Measurements from ENCODE around the gene RBBP8NL.
"Not testable (repeated sequence)": the region's sequence is repeated elsewhere in the genome, so short reads cannot be mapped to it uniquely, and the experiment has no call there.

RBBP8NL gene

DNA sequence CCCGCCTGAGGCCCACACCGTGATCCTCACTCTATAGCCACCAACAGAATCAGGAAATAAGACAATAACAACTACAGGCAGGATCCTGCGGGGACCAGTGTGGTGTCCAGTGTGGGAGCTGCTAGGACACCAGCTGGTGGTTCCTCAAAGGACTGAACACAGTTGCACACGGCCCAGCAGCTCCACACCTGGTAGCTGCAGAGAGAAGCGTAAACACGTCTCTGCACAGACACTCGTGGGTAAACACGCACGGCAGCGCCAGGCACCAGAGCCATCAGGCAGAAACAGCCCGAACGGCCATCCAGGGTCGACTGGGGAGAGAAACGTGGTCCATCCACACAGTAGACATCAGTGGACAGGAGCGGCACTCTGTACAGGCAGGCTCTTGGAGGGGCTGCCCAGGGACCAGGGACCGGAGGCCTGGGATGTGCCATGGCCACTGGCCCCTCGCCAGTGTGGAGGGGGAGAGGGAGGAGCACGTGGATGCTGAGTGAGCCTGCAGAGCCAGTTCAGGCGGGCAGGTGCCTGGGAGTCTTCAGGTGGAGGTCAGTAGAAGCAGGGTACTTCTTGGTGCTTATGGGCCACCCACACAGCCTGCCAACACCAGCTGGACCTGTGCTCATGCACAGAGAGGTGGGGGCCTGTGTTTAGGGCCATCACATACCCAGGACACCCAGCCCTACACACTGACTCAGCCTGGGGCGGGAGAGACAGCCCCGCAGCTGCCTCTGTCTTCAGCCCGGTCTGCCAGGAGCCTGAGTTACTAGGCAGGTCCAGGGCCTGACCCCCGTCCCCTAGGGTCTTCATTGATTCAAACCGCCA is 52.8 kb downstream of the RBBP8NL start:
- DNase-seq (ENCODE audit: low spot score): no peak

DNA sequence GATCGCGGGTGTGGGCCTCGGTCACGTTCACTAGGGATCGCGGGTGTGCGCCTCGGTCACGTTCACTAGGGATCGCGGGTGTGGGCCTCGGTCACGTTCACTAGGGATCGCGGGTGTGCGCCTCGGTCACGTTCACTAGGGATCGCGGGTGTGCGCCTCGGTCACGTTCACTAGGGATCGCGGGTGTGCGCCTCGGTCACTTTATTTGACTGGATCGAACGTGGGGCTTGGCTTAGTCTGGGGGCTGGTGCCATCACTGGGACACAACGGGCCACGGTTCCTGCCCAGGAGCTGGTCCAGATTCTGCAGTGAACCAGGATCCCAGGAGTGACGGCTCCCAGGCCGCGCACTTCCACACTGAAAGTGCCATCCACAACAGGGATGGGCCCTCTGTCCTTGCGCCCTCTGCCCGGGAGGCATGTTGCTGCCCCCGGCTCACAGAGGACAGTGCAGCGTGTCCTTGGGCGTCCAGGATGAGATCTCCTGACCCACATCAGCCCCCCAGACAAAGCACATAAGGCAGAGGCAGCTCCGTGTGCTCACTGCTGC is 53.6 kb downstream of the RBBP8NL start:
- DNase-seq (ENCODE audit: low spot score): not testable (repeated sequence)

DNA sequence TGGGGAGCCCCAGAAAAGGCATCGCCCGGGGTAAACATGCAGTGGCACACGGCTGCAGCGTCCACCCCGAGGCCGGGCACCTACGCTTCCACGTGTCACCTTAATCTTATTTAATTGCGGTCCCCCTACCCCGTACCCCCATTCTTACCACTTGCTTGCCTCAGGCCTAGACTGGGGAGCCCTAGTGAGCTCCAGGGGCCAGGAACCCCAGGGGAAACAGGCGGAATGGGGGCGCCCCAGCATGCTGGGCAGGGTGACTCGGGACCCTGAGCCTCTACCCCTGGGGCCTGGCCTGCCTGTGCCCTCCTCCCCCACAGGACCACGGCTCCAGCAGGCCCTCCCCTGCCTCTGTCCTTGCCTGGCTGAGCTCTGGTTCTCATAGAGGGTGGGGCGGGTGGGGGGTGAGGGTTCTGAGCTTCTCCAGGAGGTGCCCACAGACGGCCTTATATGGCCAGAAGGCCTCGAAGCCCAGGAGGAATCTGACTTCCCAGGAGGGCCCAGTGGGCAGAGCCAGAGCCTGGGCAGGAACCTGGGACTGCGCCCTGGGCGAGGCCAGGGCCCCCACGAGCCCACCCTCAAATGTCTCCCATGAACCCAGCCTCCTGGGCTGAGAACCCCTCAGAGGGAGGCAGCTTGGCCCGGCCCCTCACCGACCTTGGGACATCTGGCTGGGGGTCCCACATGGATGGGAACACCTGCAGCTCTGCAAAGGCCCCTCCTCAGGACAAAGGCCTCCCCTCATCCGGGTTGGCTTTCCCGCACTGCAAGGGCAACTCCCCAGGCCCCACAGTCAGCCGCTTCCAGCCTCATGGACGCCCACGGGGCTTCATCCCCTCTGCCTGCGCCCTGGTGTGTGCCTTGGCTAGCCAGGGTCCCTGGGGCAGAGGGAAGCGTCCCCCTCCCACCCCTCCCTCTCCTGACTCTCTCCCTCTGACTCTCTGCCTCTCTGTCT is 55.0 kb downstream of the RBBP8NL start:
- no peak for DNase-seq (ENCODE audit: low spot score)

DNA sequence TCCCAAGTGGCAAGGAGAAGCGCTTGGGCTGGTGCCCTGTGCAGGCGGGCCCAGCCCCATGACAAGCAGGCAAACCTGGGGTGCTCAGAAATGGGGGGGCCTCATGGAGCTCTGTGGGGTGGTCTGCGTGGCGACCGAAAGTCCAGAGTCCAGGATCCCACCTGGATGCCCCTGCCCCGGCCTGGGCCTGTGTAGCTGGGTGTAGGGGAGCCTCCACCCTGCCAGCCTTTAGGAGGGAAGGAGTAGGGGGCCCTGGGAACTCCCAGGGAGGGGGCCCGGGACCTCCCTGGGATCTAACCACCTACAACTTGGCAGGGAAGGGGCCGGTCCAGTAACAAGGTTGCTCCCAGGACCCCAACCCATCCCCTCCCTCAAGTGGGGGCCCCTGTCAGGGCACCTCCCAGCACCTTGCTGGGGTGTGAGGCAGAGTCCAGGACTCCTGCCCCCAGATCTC is 55.7 kb downstream of the RBBP8NL start:
- DNase-seq (ENCODE audit: low spot score): no peak

DNA sequence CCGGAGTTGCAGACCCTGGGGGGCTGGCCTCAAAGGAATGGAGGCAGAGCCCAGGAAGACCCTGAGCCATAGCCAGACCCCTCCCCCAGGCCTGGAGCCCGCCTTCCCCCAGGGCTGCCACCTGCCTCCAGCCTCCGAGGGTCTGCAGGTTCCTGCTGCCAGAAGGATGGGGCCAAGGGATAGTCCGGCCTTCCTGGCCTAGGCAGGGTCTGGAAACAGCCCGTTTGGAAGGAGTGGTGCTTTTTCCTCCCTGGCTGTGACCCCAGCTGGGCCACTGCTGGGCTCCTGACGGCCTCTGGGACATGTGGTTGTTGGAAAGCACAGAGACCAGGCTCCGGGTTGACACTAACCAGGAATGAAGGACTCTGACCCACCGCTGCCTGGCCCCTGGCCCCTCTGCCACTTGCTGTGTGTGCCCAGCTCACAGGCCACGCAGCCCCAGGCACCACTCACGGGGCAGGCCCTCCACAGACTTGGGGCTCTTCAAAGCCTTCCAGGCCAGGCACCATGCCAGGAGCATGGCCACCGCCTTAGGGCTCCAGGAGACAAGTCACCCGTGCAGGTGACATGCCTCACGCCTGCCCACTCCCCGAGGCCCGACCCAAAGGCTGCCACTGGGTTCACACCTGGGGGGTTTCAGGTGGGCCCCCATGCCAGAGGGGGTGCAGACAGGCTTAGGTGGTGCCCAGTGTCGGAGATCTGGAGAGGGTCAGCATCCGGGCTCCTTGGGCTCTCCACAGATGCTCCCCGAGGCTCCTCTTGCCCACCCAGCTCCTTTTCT is 56.3 kb downstream of the RBBP8NL start:
- DNase-seq (ENCODE audit: low spot score): no peak

DNA sequence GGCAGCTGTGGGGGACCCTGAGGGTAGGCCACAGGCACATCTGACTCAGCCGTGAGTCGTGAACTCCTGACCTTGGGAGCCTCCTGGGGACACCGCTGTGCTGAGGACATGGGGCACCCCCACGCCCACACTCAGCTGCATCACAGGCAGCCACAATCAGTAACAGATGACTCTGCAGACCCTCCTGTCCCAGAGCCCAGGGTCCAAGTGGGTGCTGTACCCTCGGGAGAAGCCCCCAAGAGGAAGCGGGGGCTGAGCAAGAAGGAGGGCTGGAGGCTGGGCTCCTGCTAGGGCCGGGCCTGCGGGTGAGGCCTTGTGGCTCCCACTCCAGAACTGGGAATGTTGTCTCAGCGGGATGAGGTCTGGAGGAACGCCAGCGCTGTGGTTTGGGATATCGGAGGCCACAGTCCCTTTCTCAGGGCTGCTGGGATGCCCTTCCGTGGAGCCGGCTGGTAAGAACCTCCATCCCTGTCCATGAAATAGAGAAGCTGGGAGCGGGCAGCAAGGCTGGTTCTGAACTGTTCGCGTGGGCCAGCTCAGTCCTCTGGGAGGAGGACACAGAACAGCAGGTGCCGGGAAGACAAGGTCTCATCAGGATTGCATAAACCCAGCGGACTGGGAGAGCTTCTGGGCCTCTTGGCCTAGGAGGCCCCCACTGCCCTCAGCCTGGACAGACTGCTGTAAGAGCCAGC is 57.1 kb downstream of the RBBP8NL start:
- no peak for DNase-seq (ENCODE audit: low spot score)

DNA sequence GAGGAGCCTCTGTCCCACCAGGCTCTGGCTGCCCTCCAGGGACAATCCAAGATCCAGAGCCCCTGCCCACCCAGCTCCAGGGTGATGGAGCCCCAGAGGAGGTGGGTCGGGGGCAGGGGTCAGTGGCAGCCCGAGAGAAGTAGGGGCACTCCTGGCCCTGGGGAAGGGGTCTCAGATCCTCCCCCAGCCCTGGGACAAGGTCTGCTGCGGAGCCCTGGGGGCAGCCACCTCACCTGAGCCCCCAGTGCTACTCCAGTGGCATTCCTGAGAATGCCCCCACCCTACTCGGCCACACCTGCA is 57.6 kb downstream of the RBBP8NL start:
- DNase-seq (ENCODE audit: low spot score): no peak

DNA sequence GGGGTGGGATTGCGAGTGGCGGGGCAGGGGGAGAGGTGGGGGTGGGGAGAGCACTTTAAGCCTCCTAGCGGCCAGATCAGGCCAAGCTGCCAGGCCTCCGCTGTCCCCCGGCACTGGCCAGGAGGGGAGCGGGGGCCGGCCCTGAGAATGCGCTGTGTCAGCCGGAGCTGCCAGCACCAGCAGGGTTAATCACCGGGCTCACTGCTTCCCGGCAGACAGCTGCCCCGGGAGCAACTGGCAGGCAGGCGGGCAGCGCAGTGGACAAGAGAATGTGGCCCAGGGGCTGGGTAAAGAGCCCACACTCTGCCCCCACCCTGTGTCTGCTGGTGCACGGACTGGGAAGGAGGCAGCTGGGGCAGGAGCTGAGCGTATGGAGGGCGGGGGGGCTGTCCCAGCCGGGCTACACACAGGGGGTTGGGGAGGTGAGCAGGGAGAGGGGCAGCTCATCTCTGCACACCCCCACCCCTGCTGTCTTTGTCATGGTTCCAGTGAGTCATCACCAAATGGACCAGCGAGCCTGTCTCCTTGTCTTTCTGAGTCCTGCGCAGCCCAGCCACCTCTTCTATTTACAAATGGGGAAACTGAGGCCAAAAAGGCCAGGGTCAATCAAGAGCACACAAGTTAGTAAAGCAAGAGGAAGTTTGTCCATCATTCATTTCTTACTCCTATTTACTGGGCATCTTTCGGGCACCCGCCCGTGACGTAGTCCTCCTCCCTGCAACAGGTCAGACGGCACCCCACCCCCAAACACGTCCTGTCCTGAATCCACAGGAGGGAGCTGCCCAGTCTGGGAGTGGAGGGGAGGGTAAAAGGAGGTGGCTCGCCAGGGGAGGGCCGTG is 58.1 kb downstream of the RBBP8NL start:
- no peak for DNase-seq (ENCODE audit: low spot score)

DNA sequence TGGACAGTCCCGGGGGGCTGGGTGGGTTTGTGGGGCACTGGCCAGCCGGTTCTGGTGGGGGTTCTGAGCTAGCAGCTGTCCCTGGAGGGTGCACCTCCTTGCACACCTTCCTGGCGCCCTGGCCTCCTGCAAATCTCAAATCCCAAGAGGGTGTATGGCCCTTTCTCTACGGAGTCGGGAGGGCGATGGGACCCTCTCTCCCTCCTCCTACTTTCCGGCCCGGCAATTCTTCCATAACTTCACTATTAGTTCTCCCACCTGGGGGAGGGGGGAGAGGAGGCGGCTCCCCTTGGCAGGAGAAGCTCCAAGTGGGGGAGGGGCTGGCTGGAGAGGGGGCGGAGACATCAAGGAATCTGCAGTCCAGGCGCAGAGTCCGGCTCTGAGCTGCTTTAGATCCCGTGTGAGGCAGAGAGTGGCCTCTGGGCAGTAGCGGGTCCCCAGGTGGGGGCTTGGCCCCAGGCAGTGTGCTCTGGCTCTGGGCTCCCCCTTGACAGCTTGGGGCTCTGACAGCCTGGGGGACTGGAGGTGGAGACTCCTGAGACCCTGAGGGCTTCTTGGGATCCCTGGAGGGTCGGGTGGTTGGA is 58.9 kb downstream of the RBBP8NL start:
- no peak for DNase-seq (ENCODE audit: low spot score)

DNA sequence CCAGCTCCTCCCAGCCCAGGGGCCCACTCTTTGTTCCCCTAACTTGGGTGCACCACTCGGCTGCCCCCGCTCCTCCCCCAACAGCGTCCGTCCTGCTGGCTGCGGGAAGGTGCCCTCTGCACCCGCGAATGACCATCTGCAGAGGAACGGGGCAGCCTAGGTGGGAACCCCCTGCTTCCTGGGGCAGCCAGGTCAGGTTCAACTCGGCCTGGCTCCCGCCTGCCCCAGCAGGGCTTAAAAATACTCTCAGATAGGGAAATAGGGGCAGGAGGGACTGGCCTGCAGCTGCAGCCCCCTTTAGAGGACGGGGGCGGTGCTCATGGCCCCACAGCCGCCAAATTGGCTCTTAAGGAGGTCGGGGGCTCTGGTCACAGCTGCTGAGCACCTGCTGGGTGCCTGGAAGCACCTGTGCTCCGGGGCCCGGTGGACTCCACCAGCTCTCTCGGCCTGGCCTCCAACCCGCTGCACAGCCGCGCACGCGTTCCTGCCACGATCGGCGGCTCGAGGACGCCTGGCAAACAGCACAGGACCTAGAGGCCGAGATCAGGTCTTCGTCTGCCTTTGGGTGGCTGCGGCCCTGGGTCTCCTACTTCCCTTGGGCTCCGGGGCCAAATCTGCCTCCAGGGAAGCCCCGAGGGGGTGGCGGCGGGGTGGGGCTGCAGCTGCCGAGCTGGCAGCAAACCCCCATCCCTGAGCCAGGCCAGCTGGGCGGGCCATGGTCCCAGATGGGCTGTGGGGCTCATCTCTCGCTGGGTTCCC is 59.5 kb downstream of the RBBP8NL start:
- DNase-seq (ENCODE audit: low spot score): no peak

DNA sequence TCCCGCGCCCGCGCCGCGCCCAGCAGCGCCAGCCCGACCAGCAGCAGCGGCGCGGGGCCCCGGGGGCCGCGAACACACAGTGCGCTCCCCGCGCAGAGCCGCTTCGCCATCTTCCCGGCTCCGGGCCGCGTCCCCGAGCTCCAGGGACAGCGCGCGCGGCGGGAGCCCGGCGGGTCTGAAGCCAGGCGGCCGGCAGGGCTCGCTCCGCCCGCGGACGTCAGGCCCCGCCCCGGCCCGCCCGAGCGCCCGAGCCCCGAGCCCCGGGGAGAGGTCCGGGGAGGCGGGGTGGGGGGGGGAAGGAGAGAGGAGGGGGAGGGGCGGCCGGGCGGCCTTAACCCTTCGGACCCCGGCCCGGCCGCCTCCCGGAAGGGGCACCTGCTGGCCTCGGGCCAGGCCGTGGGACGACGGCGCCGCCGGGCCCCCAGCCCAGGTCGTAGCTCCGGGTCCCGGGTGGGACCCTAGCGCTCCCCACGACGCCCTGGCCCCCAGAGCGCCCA is 60.2 kb downstream of the RBBP8NL start, which contains the start of gene LAMA5:
Gene LAMA5 (minus strand): TSS at position 177 of the 497 bp plus-strand sequence. CDS start 67 bp downstream, at position 110.
- no peak for DNase-seq (ENCODE audit: low spot score)

DNA sequence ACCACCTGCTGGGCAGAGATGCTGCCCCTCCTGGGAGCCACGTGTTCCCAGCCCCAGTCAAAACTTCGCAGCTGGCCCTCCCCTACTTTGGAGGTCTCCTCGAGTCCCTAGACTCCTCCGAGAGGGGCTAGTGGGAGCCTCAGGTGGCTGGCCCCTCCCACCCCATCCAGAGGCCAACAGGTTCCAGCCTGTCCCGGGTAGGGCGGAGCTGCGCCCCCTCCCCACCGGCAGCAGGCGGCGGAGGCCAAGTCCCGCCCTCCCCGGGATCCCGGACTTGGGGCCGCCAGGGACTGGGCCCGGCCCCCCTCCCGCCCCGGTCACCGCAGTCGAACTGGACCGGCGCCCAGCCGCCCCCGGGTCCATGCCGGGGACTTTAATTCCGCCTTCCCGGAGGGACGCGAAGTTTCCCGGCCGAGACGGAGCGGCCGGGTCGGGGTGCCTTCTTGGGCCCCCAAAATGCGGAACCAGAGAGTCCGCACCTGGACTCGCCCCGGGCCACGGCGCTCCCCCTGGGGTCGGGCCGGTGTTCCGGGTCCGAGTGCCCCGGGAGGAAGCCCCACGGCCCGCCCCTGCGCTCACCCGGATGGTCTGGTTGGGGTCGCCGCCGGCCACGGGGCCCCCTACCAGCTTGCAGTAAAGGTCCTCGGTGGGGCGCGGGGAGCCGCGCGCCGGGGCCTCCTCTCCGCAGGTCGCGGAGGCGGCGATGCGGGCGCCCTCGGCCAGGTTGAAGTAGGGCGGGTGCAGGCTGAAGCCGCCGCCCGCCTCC is 60.8 kb downstream of the RBBP8NL start:
- DNase-seq (ENCODE audit: low spot score): no peak

DNA sequence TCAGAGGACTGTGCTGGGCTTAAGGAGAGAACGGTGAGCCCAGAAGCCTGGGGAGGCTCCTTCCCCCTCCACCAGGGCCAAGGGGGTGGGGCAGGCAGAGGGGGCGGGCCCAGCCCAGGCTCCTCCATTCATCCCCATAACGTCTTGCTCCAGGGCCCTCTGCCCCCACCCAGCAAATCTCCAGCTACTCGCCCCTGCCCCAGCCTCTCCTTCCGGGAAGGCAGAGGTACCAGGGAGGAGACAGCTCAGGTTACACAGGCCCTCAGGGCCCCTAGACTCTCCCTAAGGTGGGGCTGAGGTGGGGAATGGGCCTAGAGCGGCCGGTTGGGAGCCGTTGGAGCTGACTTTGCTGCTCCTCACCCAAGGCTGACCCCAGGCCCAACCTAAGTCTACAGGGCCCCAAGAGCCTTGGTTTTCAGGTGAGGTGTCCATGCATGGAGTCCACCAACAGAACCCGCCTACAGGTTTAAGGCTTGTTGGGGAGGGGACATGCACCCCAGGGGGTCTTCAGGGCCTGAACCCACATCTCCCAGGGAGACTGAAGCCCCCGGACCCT is 61.4 kb downstream of the RBBP8NL start:
- no peak for DNase-seq (ENCODE audit: low spot score)

DNA sequence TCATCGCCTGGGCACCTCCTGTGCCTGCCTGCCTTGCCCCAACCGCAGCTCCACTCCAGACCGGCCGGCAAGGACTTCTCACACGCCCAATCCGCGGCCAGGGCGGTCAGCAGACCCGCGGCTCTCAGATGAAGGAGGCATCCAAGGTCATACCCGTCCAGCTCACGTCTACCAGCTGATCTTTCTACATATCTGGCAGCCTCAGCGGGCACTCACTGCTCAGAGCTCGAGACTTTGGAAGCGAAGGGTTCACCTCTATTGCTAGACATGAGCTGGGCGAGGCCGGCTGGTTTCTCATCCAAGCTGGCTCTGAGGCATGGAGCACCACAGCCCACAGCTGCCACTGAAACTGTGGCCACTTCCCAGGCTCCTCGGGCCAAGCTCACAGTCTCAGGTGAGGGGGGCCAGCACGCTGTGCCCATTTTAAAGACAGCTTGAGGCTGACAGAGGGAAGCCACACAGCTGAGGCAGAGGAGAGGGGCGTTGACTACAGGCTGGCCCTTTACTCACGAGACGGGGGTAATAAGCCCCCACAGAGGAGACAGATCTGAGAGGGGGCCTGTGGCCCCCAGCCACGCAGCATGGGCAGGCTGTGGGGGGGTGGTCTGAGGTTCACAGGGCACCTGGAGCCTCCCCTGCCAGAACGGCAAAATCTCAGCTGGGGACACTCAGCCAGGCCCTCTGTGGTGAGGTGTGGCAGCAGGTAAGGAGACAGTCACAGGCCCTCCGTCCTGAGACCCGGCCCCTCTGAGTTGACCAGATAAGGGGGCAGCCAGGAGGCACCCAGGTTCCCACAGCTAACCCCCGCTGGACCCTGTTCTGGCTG is 62.2 kb downstream of the RBBP8NL start:
- no peak for DNase-seq (ENCODE audit: low spot score)

DNA sequence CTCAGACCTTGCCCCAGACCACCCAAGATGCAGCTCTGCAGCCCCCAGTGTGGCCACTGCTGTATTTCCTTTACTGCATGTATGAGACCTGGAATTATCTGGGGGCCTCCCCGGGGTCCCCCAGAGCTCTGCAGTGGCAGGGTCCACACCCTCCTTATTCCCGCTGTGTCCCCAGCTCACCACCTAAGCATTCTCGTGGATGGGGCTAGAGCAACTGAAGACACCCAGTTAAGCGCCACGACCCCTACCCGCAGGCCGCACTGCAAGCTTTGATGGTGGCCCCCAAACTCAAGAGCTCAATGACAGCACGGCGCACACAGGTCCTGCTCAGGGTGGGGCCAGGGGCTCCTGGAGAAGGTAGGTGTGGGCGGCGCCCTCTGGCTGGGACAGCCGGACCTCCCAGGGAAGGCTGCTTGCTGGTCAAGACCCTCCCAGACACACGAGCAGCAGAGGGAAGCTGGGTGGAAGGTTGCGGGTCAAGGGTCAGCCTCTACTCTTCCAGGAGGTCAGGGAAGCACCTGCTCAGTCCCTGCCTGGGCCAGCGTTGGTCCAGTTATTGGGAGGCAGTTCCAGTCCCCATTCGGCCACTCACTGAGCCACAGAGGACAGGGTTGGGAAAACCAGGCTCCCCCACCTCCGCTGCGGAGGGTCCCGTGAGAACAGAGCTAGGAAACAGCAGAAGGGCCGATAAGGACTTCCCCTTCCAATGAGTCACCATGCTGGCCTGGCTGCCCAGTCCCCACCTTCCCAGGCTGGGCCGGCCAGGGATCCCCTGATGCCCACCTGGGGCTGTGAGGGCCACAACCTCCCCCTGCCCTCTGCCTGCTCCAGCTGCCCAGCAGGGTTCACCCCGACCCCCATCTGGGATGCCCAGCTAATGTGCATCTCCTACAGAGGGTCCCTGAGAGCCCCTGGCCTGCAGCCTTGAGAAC is 63.2 kb downstream of the RBBP8NL start:
- DNase-seq (ENCODE audit: low spot score): no peak

Measured in left forelimb (tissue), 1 donor.